Endodermal cell (in vitro differentiated cells): ENCODE results near the gene LANCL2. TPM values are rescaled to one million over a fixed set of nuclear protein-coding genes. Genes with fewer than 3 reads are reported as not detected.

Experiments used
- DNase-seq: peaks from one replicate; pipeline ENCODE4 v3.0.0-alpha.2; 2017
- H3K27ac ChIP-seq: 2 replicates; pipeline ENCODE4 v1.5.1; 2013; ENCODE audit warnings: mild to moderate bottlenecking, low read depth, low read length, moderate library complexity
- H3K27me3 ChIP-seq: 2 replicates; pipeline ENCODE4 v1.6.1; 2013; ENCODE audit warnings: mild to moderate bottlenecking, low read length, moderate library complexity; ENCODE audit not compliant: insufficient read depth, control insufficient read depth, poor library complexity, severe bottlenecking
- H3K36me3 ChIP-seq: 2 replicates; pipeline ENCODE4 v1.7.0; 2013; ENCODE audit warnings: mild to moderate bottlenecking, low read length, moderate library complexity; ENCODE audit not compliant: control insufficient read depth, insufficient read depth
- H3K4me1 ChIP-seq: one replicate; pipeline ENCODE4 v1.7.0; 2013; ENCODE audit warnings: low read length; ENCODE audit not compliant: control insufficient read depth, insufficient read depth
- H3K4me3 ChIP-seq: 2 replicates; pipeline ENCODE4 v1.5.1; 2013; ENCODE audit warnings: mild to moderate bottlenecking, low read length, moderate library complexity
- H3K9ac ChIP-seq: 2 replicates; pipeline ENCODE4 v1.6.1; 2013; ENCODE audit warnings: mild to moderate bottlenecking, low read length, moderate library complexity; ENCODE audit not compliant: poor library complexity, severe bottlenecking; ENCODE audit errors: extremely low read depth
- H3K9me3 ChIP-seq: 2 replicates; pipeline ENCODE4 v1.6.1; 2013; ENCODE audit warnings: mild to moderate bottlenecking, low read length, moderate library complexity; ENCODE audit not compliant: control insufficient read depth
- H3K27ac Mint-ChIP-seq: 2 replicates; pipeline ENCODE4 v1.8.0; 2020; ENCODE audit warnings: mixed read lengths
- H3K27me3 Mint-ChIP-seq: 2 replicates; pipeline ENCODE4 v1.8.0; 2021; ENCODE audit warnings: mild to moderate bottlenecking, mixed read lengths; ENCODE audit not compliant: insufficient read depth
- H3K36me3 Mint-ChIP-seq: 2 replicates; pipeline ENCODE4 v1.8.0; 2020; ENCODE audit warnings: low read depth, mixed read lengths
- H3K4me1 Mint-ChIP-seq: 2 replicates; pipeline ENCODE4 v1.8.0; 2020; ENCODE audit warnings: mixed read lengths
- H3K4me3 Mint-ChIP-seq: 2 replicates; pipeline ENCODE4 v1.8.0; 2020; ENCODE audit warnings: mild to moderate bottlenecking, moderate library complexity, mixed read lengths
- H3K9me3 Mint-ChIP-seq: 2 replicates; pipeline ENCODE4 v1.8.0; 2020; ENCODE audit warnings: mild to moderate bottlenecking, mixed read lengths
- CTCF ChIP-seq: fragments of 200-600 bp; sonication (generic); conservative IDR thresholded peaks from 2 replicates; pipeline ENCODE4 v1.5.0; 2021; ENCODE audit warnings: antibody characterized with exemption, mild to moderate bottlenecking
- WGBS, 2 experiments: methylation state at CpG; one replicate each; pipeline versions ENCODE4 v1.1.5 to v1.1.7; 2013; ENCODE audit warnings: missing lambda C conversion rate in 2 of 2, mixed read lengths in 1 of 2; ENCODE audit not compliant: insufficient coverage in 1 of 2, insufficient read length in 1 of 2; 5-methylcytosine and 5-hydroxymethylcytosine counted together
- total RNA-seq, 2 donors: library from RNA; stranded (reverse); fragmentation: NEBNext Ultra II Directional in 1 of 2; extraction: Animal tissue kit (Norgen Biotek cat#: 25700) in 1 of 2; gene quantifications; 2 replicates in 1 of 2; 3 replicates in 1 of 2; pipeline ENCODE4 v1.2.1, GENCODE V29; 2021

Gene LANCL2
- total RNA-seq, 2 donors from 2014 or later: 9.4 to 17.7 TPM

- H3K27ac Mint-ChIP-seq: no peak overlapping the region
- no peaks in the 10 kb centered on the region for H3K36me3 ChIP-seq
- H3K4me1 Mint-ChIP-seq: peaks cover 5% of the 10 kb centered on the region
- DNase-seq: no peak
- H3K9ac ChIP-seq: no peak overlapping the region
- 92% methylated on average over 20 of the region's 22 CpGs; no CpG with 5 or more reads in 1 of the 2 experiments for WGBS, 2 experiments
- TF ChIP-seq CTCF: no peak
- H3K27ac ChIP-seq: no peak overlapping the region
- H3K9me3 Mint-ChIP-seq: peaks cover 8% of the 10 kb centered on the region
- H3K36me3 Mint-ChIP-seq: no peaks in the 10 kb centered on the region
- peaks cover 14% of the 10 kb centered on the region for H3K27me3 Mint-ChIP-seq
- no peaks in the 10 kb centered on the region for H3K9me3 ChIP-seq
- no peak overlapping the region for H3K4me3 Mint-ChIP-seq
- H3K4me3 ChIP-seq: no peak overlapping the region
- H3K4me1 ChIP-seq: no peaks in the 10 kb centered on the region
- H3K27me3 ChIP-seq: no peaks in the 10 kb centered on the region
Observed at GRCh38 chr7:55345292-55345691, 19.8 kb upstream of the LANCL2 start.

GRCh38 chr7:55348502-55348901, 16.6 kb upstream of the LANCL2 start:
- H3K27ac Mint-ChIP-seq: no peak overlapping the region
- H3K9me3 Mint-ChIP-seq: peaks cover 5% of the 10 kb centered on the region

GRCh38 chr7:55349121-55349520, 16.0 kb upstream of the LANCL2 start:
- no peak overlapping the region for H3K27ac ChIP-seq
- no peak overlapping the region for H3K9ac ChIP-seq
- Mint-ChIP-seq H3K9me3 (peaks cover 5% of the 10 kb centered on the region), H3K4me3 (no peak overlapping the region), H3K27me3 (peaks cover 6% of the 10 kb centered on the region), H3K4me1 (peaks cover 5% of the 10 kb centered on the region), H3K27ac (no peak overlapping the region), H3K36me3 (no peaks in the 10 kb centered on the region)
- H3K4me3 ChIP-seq: no peak overlapping the region
- no peaks in the 10 kb centered on the region for H3K9me3 ChIP-seq
- no peak for TF ChIP-seq CTCF
- no peak for DNase-seq
- H3K36me3 ChIP-seq: no peaks in the 10 kb centered on the region
- 64 to 77% methylated on average over 2 of the region's 2 CpGs for WGBS, 2 experiments
- H3K27me3 ChIP-seq: no peaks in the 10 kb centered on the region
- no peaks in the 10 kb centered on the region for H3K4me1 ChIP-seq

More at GRCh38 chr7:55348502-55348901, 16.6 kb upstream of the LANCL2 start:
- H3K9ac ChIP-seq: no peak overlapping the region
- H3K27ac ChIP-seq: no peak overlapping the region
- no peaks in the 10 kb centered on the region for H3K27me3 ChIP-seq
- Mint-ChIP-seq H3K4me1 (peaks cover 5% of the 10 kb centered on the region), H3K27me3 (peaks cover 11% of the 10 kb centered on the region), H3K4me3 (no peak overlapping the region), H3K36me3 (no peaks in the 10 kb centered on the region)
- no peak overlapping the region for H3K4me3 ChIP-seq
- H3K4me1 ChIP-seq: no peaks in the 10 kb centered on the region
- no peak for TF ChIP-seq CTCF
- H3K9me3 ChIP-seq: no peaks in the 10 kb centered on the region
- H3K36me3 ChIP-seq: no peaks in the 10 kb centered on the region
- whole genome bisulfite sequencing, 2 experiments: 91 to 94% methylated on average over 4 of the region's 4 CpGs
- no peak for DNase-seq
